Activated CD8-positive, alpha-beta T cell treated with anti-CD3 and anti-CD28 coated beads for 36 hours (primary cell): ENCODE measurements around the gene DLG1. TPM values are rescaled to one million over a fixed set of nuclear protein-coding genes. Genes with fewer than 3 reads are reported as not detected.

Source experiments
- ATAC-seq: fragments of 200-7000 bp; cut with Tn5 transposase; one replicate; pipeline ENCODE4 v1.10.0; 2021; ENCODE audit warnings: mild to moderate bottlenecking, moderate library complexity
- CTCF ChIA-PET: fragments of 350-600 bp; sonication (Branson Sonifier 250); formaldehyde crosslinking; loops from one replicate; lab custom pipeline; 2021; ENCODE audit warnings: antibody characterized with exemption; lab: Charles Lee
- POLR2A ChIA-PET: fragments of 350-600 bp; sonication (Branson Sonifier 250); formaldehyde crosslinking; loops from one replicate; lab custom pipeline; 2021; ENCODE audit warnings: antibody characterized with exemption; lab: Charles Lee
- DNase-seq: peaks from one replicate; pipeline ENCODE4 v3.0.0-alpha.2; 2020
- H3K27ac Mint-ChIP-seq: one replicate; pipeline ENCODE4 v1.8.0; 2021; ENCODE audit warnings: mild to moderate bottlenecking, mixed read lengths
- H3K27me3 Mint-ChIP-seq: one replicate; pipeline ENCODE4 v1.8.0; 2021; ENCODE audit warnings: mixed read lengths
- H3K36me3 Mint-ChIP-seq: one replicate; pipeline ENCODE4 v1.8.0; 2021; ENCODE audit warnings: low read depth, mixed read lengths
- H3K4me1 Mint-ChIP-seq: one replicate; pipeline ENCODE4 v1.8.0; 2021; ENCODE audit warnings: low read depth, mixed read lengths
- H3K4me3 Mint-ChIP-seq: one replicate; pipeline ENCODE4 v1.8.0; 2021; ENCODE audit warnings: mild to moderate bottlenecking, moderate library complexity, mixed read lengths
- H3K9me3 Mint-ChIP-seq: one replicate; pipeline ENCODE4 v1.8.0; 2021; ENCODE audit warnings: mixed read lengths
- CTCF ChIP-seq: fragments of 200-600 bp; IDR thresholded peaks from one replicate; pipeline ENCODE4 v1.8.0; 2022; ENCODE audit warnings: antibody characterized with exemption, mild to moderate bottlenecking
- intact Hi-C: fragments of 100-400 bp; cut with micrococcal nuclease; formaldehyde crosslinking; loops from one replicate; pipeline ENCODE4 v1.10.0; 2022
- total RNA-seq, 2 experiments: library from RNA; stranded (reverse); gene quantifications; one replicate each; pipeline ENCODE4 v1.2.3, GENCODE V29; 2021

Gene DLG1
- total RNA-seq, 2 experiments from 2014 or later, result 57.6 to 62.2 TPM

GRCh38 chr3:197224034-197224444 is 74.4 kb downstream of the DLG1 start:
- peak; percentile 66 for TF ChIP-seq CTCF
- intact Hi-C loops, result loop anchor here (10.0 kb wide), 1 partner anchor 241 kb away; no protein-coding TSS in a partner anchor
- no peaks in the 10 kb centered on the region for H3K27me3 Mint-ChIP-seq
- DNase-seq (no peak), ATAC-seq (peak; percentile 69)
- CTCF ChIA-PET, result interaction anchor here (0.7 to 6.8 kb wide), 22 partner anchors 10 to 291 kb away, joined by 3 to 42 read pairs (median 4); no protein-coding TSS in a partner anchor
- H3K9me3 Mint-ChIP-seq, result no peaks in the 10 kb centered on the region
- H3K27ac Mint-ChIP-seq, result no peak overlapping the region
- H3K36me3 Mint-ChIP-seq, result peaks cover 2% of the 10 kb centered on the region
- no peak overlapping the region for H3K4me3 Mint-ChIP-seq
- H3K4me1 Mint-ChIP-seq, result peaks cover 28% of the 10 kb centered on the region
- POLR2A ChIA-PET, result no interaction called here

GRCh38 chr3:197222937-197223370 is 75.5 kb downstream of the DLG1 start:
- no peaks in the 10 kb centered on the region for H3K27me3 Mint-ChIP-seq
- H3K36me3 Mint-ChIP-seq, result peaks cover 2% of the 10 kb centered on the region
- H3K4me1 Mint-ChIP-seq, result peaks cover 18% of the 10 kb centered on the region
- intact Hi-C loops, result loop anchor here (10.0 kb wide), 1 partner anchor 242 kb away; no protein-coding TSS in a partner anchor
- DNase-seq (no peak), ATAC-seq (no peak)
- CTCF ChIA-PET, result interaction anchor here (0.9 to 6.8 kb wide), 10 partner anchors 9 to 287 kb away, joined by 3 to 42 read pairs (median 8); no protein-coding TSS in a partner anchor
- no peak for TF ChIP-seq CTCF
- H3K4me3 Mint-ChIP-seq, result no peak overlapping the region
- no peaks in the 10 kb centered on the region for H3K9me3 Mint-ChIP-seq
- H3K27ac Mint-ChIP-seq, result no peak overlapping the region
- POLR2A ChIA-PET, result no interaction called here

- POLR2A ChIA-PET, result interaction anchor here (0.6 kb wide), 1 partner anchor 12 kb away, joined by 4 read pairs; no protein-coding TSS in a partner anchor
- ATAC-seq, result no peak
- Mint-ChIP-seq H3K27ac (no peak overlapping the region), H3K27me3 (no peaks in the 10 kb centered on the region), H3K4me1 (peaks cover 20% of the 10 kb centered on the region), H3K4me3 (no peak overlapping the region), H3K9me3 (no peaks in the 10 kb centered on the region), H3K36me3 (no peaks in the 10 kb centered on the region)
- no peak for DNase-seq
- intact Hi-C loops, result loop anchor here (10.0 kb wide), 1 partner anchor 245 kb away; no protein-coding TSS in a partner anchor
- CTCF ChIA-PET, result no interaction called here
- TF ChIP-seq CTCF, result no peak
Measured at GRCh38 chr3:197219619-197220018, 78.8 kb downstream of the DLG1 start.

GRCh38 chr3:197218210-197218609 is 80.2 kb downstream of the DLG1 start:
- DNase-seq (no peak), ATAC-seq (no peak)
- H3K36me3 Mint-ChIP-seq, result no peaks in the 10 kb centered on the region
- H3K27ac Mint-ChIP-seq, result no peak overlapping the region
- H3K9me3 Mint-ChIP-seq, result no peaks in the 10 kb centered on the region
- intact Hi-C loops, result no loop called here
- no peaks in the 10 kb centered on the region for H3K27me3 Mint-ChIP-seq
- ChIA-PET CTCF (interaction anchor here (1.3 kb wide), 1 partner anchor 31 kb away, joined by 3 read pairs; no protein-coding TSS in a partner anchor), POLR2A (no interaction called here)
- H3K4me3 Mint-ChIP-seq, result no peak overlapping the region
- TF ChIP-seq CTCF, result no peak
- peaks cover 23% of the 10 kb centered on the region for H3K4me1 Mint-ChIP-seq

- no peak for ATAC-seq
- intact Hi-C loops, result no loop called here
- Mint-ChIP-seq H3K36me3 (peaks cover 8% of the 10 kb centered on the region), H3K4me3 (no peak overlapping the region), H3K27me3 (no peaks in the 10 kb centered on the region), H3K27ac (no peak overlapping the region), H3K9me3 (peaks cover 2% of the 10 kb centered on the region), H3K4me1 (peaks cover 18% of the 10 kb centered on the region)
- DNase-seq, result no peak
- ChIA-PET CTCF (interaction anchor here (1.0 kb wide), 1 partner anchor 187 kb away, joined by 3 read pairs; the partner anchor contains the start of gene MELTF), POLR2A (interaction anchor here (0.6 to 0.7 kb wide), 2 partner anchors 48 to 352 kb away, joined by 3 read pairs; no protein-coding TSS in a partner anchor)
- no peak for TF ChIP-seq CTCF
Measured at GRCh38 chr3:197216914-197217313, 81.5 kb downstream of the DLG1 start.
